Endothelial cell of umbilical vein (primary cell): ENCODE results near the gene ADGRL3. TPM values are rescaled to one million over a fixed set of nuclear protein-coding genes. Genes with fewer than 3 reads are reported as not detected.

Source experiments
- BruUV-seq: library from RNA; stranded (reverse); fragments of 400-500 nt; replicated peaks from 2 replicates; lab custom pipeline; 2021; lab: Mats Ljungman, UMichigan
- CTCF ChIA-PET: fragments of 300-600, 350-600 bp; sonication (Branson Sonifier 250); formaldehyde crosslinking; loops from one replicate; lab custom pipeline; 2021; ENCODE audit warnings: antibody characterized with exemption, inconsistent platforms; lab: Charles Lee
- POLR2A ChIA-PET: fragments of 300-600, 350-600 bp; sonication (Branson Sonifier 250); formaldehyde crosslinking; loops from one replicate; lab custom pipeline; 2021; ENCODE audit warnings: antibody characterized with exemption, inconsistent platforms; lab: Charles Lee
- DNase-seq: peaks from one replicate; pipeline ENCODE4 v3.0.0-alpha.2; 2011; ENCODE audit warnings: low read depth, low spot score
- FAIRE-seq: peaks from 2 replicates; lab custom pipeline; 2011; peaks lifted over from hg19 to GRCh38; lab: Jason Lieb, UNC
- H2AFZ ChIP-seq: 2 replicates; pipeline ENCODE4 v1.6.0; 2012; ENCODE audit warnings: low read depth, low read length, control low read depth, inconsistent platforms
- H3K27ac ChIP-seq: 2 replicates; pipeline ENCODE4 v1.5.1; 2011; ENCODE audit warnings: low read depth, mild to moderate bottlenecking, control low read depth, low read length, moderate library complexity; ENCODE audit not compliant: insufficient read depth
- H3K27me3 ChIP-seq, 2 experiments: 2 replicates each; pipeline versions ENCODE4 v1.6.0 to v1.6.1; 2011; ENCODE audit warnings: low read length in 2 of 2, mixed read lengths in 1 of 2; ENCODE audit not compliant: control insufficient read depth in 2 of 2, insufficient read depth in 2 of 2
- H3K36me3 ChIP-seq, 2 experiments: 2 replicates in 1 of 2; 3 replicates in 1 of 2; pipeline ENCODE4 v1.5.1; 2011; ENCODE audit warnings: low read length in 2 of 2, mild to moderate bottlenecking in 1 of 2, moderate library complexity in 1 of 2; ENCODE audit not compliant: control insufficient read depth in 2 of 2, insufficient read depth in 2 of 2; ENCODE audit errors: extremely low read depth in 1 of 2
- H3K4me1 ChIP-seq: 3 replicates; pipeline ENCODE4 v1.5.1; 2011; ENCODE audit warnings: mild to moderate bottlenecking, low read length; ENCODE audit not compliant: control insufficient read depth, insufficient read depth; ENCODE audit errors: extremely low read depth
- H3K4me2 ChIP-seq: 2 replicates; pipeline ENCODE4 v1.6.1; 2011; ENCODE audit warnings: low read length, control low read depth, mixed read lengths; ENCODE audit not compliant: insufficient read depth
- H3K4me3 ChIP-seq, 3 experiments: fragments of 200-600 bp in 1 of 3; sonication (generic), shearing (Covaris generic) in 1 of 3; replicated peaks in 1 of 3; 2 replicates each; pipeline ENCODE4 v1.5.1; 2011 to 2016; ENCODE audit warnings: control low read depth in 3 of 3, low read length in 3 of 3, mild to moderate bottlenecking in 2 of 3, inconsistent platforms in 1 of 3, low read depth in 1 of 3, moderate library complexity in 1 of 3; ENCODE audit not compliant: insufficient read depth in 1 of 3
- H3K79me2 ChIP-seq: 2 replicates; pipeline ENCODE4 v1.6.0; 2012; ENCODE audit warnings: low read length, inconsistent platforms; ENCODE audit not compliant: control insufficient read depth, insufficient read depth
- H3K9ac ChIP-seq: replicated peaks from 2 replicates; pipeline ENCODE3; 2011; ENCODE audit warnings: low read length, control low read depth; ENCODE audit not compliant: insufficient read depth; ENCODE audit errors: extremely low read depth
- H3K9me1 ChIP-seq: replicated peaks from 3 replicates; pipeline ENCODE4 v1.6.0; 2011; ENCODE audit warnings: mild to moderate bottlenecking, low read length; ENCODE audit not compliant: control insufficient read depth, insufficient read depth; ENCODE audit errors: extremely low read depth
- H3K9me3 ChIP-seq: replicated peaks from 2 replicates; pipeline ENCODE4 v1.5.1; 2012; ENCODE audit warnings: low read length, inconsistent platforms; ENCODE audit not compliant: control insufficient read depth, insufficient read depth
- H4K20me1 ChIP-seq: replicated peaks from 2 replicates; pipeline ENCODE3; 2011; ENCODE audit warnings: mild to moderate bottlenecking, low read length; ENCODE audit not compliant: control insufficient read depth, insufficient read depth; ENCODE audit errors: extremely low read depth
- CTCF ChIP-seq, 2 donors: IDR thresholded peaks; 1 replicate in 1 of 2; 2 replicates in 1 of 2; pipeline ENCODE4 v1.5.1; 2011; ENCODE audit warnings: low read length in 2 of 2, mild to moderate bottlenecking in 2 of 2, moderate library complexity in 2 of 2, control low read depth in 1 of 2, inconsistent platforms in 1 of 2, low read depth in 1 of 2; ENCODE audit not compliant: insufficient read depth in 1 of 2; ENCODE audit errors: extremely low read depth in 1 of 2
- EZH2 ChIP-seq: IDR thresholded peaks from 2 replicates; pipeline ENCODE4 v1.6.1; 2012; ENCODE audit warnings: borderline replicate concordance, low read depth, mild to moderate bottlenecking, moderate library complexity, low read length, inconsistent platforms; ENCODE audit not compliant: severe bottlenecking
- FOS ChIP-seq: IDR thresholded peaks from 2 replicates; pipeline ENCODE4 v1.6.1; 2011; ENCODE audit warnings: mild to moderate bottlenecking, low read length, moderate library complexity, borderline replicate concordance; ENCODE audit not compliant: insufficient read depth
- GATA2 ChIP-seq: IDR thresholded peaks from 2 replicates; pipeline ENCODE4 v1.7.0; 2011; ENCODE audit warnings: low read depth, mild to moderate bottlenecking, moderate library complexity, mixed read lengths, low read length; ENCODE audit not compliant: insufficient read length, insufficient read depth
- JUN ChIP-seq: IDR thresholded peaks from 2 replicates; pipeline ENCODE4 v1.6.1; 2011; ENCODE audit warnings: borderline replicate concordance, low read depth; ENCODE audit not compliant: insufficient read length, insufficient read depth
- MAX ChIP-seq: IDR thresholded peaks from 2 replicates; pipeline ENCODE4 v1.6.1; 2011; ENCODE audit not compliant: insufficient read depth, insufficient read length
- MYC ChIP-seq: IDR thresholded peaks from one replicate; pipeline ENCODE4 v1.6.1; 2011; ENCODE audit warnings: mild to moderate bottlenecking, low read depth, low read length
- POLR2A ChIP-seq: IDR thresholded peaks from 2 replicates; pipeline ENCODE4 v1.6.1; 2012; ENCODE audit warnings: low read depth, mild to moderate bottlenecking, control low read depth, low read length
- POLR2AphosphoS5 ChIP-seq: IDR thresholded peaks from 2 replicates; pipeline ENCODE4 v1.6.1; 2012; ENCODE audit warnings: low read depth, mild to moderate bottlenecking, control low read depth, low read length, moderate library complexity; ENCODE audit not compliant: insufficient read depth
- dilution Hi-C: fragments of 300-500 bp; cut with MboI; formaldehyde crosslinking; loops from one replicate; pipeline ENCODE4 v1.15.0; 2019; ENCODE audit warnings: low sequenced_read_pairs; ENCODE audit not compliant: extremely low pct_ligation_motif_present
- intact Hi-C: fragments of 100-400 bp; cut with micrococcal nuclease; formaldehyde crosslinking; loops from one replicate; pipeline ENCODE4 v1.10.0; 2022
- polyA plus RNA-seq, 4 experiments: library from polyadenylated mRNA; depleted of rRNA in 3 of 4; stranded (reverse) in 3 of 4; unstranded in 1 of 4; fragments of >200 nt; gene quantifications; 2 replicates each; pipeline versions ENCODE4 v1.2.1 to v1.2.3, GENCODE V29; 2011 to 2012; ENCODE audit warnings: missing spikeins in 1 of 4
- total RNA-seq: library from RNA; stranded (reverse); gene quantifications from 2 replicates; pipeline ENCODE4 v1.2.3, GENCODE V29; 2021

Gene ADGRL3
- total and polyA plus RNA-seq, 2 donors (not counting 3 experiments of a cell fraction or from before 2014, with no cell fraction given), result not detected

GRCh38 chr4:61628727-61629126 is 428.6 kb downstream of the ADGRL3 start:
- Histone ChIP-seq H2AFZ (no peak overlapping the region), H3K79me2 (no peaks in the 10 kb centered on the region), H3K9ac (no peak overlapping the region), H3K4me3 (no peak overlapping the region), H3K36me3 (no peaks in the 10 kb centered on the region), H3K27me3 (no peaks in the 10 kb centered on the region), H3K4me1 (no peaks in the 10 kb centered on the region), H3K9me3 (no peaks in the 10 kb centered on the region), H4K20me1 (no peaks in the 10 kb centered on the region), H3K9me1 (peaks cover 2% of the 10 kb centered on the region), H3K27ac (no peak overlapping the region), H3K4me2 (no peak overlapping the region)
- BruUV-seq, result no TSS peak
- dilution Hi-C loops (no loop called here), intact Hi-C loops (no loop called here)
- FAIRE-seq (no peak), DNase-seq (no peak)
- TF ChIP-seq FOS (no peak), GATA2 (no peak), POLR2AphosphoS5 (no peak), MYC (no peak), POLR2A (no peak), JUN (no peak), EZH2 (no peak), CTCF (IDR thresholded peaks at IDR 0.05; ENCODE audit: extremely low read depth in 1 of 2, insufficient read depth in 1 of 2, low read depth in 1 of 2, low read length in 2 of 2) (no peak), MAX (no peak)
- ChIA-PET CTCF (no interaction called here), POLR2A (no interaction called here)
